GM21737 (cell line): ENCODE measurements around the gene CCDC9B.

Experiments used
- ATAC-seq: cut with Tn5 transposase; IDR thresholded peaks from one replicate; pipeline ENCODE4 v1.9.1; 2021; ENCODE audit warnings: mild to moderate bottlenecking, moderate library complexity; ENCODE audit not compliant: unreplicated experiment

The CCDC9B gene

GRCh38 chr15:40345867-40346578 lies 5.3 kb upstream of the CCDC9B start:
- no peak for ATAC-seq

DNA sequence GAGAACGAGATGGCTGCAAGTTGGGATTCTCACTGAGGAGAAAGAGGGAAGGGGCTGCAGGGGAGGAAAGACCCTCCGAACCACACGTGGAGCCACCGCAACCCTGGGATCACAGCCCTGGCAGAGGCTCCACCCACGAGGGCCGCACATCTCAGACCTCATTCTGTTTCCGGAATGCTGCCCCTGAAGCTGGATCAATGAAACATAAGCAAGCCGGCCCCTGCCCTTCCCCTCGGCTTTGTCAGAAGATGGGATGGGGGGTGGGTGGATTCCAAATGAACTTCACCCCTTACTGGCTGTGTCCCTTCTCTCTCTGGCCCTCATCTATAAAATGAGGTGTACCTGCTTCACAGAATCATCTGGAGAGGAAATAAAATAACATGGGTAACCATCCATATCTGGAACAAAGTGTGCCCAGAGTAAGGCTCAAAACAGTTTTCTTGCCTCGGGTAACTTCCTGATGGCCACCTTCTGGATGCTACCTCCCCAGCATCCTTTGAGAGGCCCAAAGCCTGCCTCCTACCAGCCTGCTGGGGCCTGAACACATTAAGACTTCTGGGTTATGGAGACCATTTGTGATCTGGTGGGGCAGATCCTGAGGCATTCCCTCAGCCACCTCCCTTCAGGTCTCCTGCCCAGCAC lies 4.6 kb upstream of the CCDC9B start:
- ATAC-seq, result no peak

- no peak for ATAC-seq
Measured at GRCh38 chr15:40344631-40345120, 3.9 kb upstream of the CCDC9B start.

- no peak for ATAC-seq
Measured at GRCh38 chr15:40344217-40344616, 3.5 kb upstream of the CCDC9B start.

- no peak for ATAC-seq
Measured at GRCh38 chr15:40343512-40343911, 2.8 kb upstream of the CCDC9B start.

DNA sequence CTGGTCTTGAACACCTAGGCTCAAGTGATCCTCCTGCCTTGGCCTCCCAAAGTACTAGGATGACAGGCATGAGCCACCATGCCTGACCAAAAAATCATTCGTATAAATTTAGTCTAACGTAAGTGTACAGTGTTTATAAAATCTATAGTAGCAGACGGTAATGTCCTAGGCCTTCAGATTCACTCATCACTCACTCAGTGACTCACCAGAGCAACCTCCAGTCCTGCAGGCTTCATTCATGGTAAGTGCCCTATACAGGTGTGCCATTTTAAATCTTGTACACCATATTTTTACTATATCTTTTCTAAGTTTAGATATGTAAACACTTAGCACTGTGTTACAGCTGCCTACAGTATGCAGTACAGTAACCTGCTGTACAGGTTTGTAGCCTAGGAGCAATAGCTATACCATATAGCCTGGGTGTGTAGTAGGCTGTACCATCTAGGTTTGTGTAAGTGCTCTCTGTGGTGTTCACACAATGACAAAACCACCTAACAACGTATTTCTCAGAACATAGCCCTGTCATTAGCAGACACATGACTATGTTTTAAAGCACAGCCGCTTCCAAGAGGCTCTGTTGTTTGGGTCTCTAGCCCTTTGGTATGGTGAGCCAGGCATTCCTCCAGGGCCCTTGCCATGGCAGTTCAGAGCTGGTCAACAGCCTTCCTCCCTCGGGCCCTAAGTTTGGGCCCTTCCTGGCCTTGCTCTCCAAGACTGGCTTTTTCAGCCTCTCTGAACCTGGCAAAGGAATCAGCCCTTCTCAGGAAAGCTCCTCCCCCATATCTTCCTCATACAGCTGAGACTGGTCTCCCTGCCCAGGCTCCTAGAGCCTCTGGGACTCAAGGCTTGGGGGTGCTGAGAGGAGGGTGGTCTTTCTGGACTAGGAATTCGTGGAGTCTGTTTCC lies 1.9 kb upstream of the CCDC9B start:
- ATAC-seq, result no peak

DNA sequence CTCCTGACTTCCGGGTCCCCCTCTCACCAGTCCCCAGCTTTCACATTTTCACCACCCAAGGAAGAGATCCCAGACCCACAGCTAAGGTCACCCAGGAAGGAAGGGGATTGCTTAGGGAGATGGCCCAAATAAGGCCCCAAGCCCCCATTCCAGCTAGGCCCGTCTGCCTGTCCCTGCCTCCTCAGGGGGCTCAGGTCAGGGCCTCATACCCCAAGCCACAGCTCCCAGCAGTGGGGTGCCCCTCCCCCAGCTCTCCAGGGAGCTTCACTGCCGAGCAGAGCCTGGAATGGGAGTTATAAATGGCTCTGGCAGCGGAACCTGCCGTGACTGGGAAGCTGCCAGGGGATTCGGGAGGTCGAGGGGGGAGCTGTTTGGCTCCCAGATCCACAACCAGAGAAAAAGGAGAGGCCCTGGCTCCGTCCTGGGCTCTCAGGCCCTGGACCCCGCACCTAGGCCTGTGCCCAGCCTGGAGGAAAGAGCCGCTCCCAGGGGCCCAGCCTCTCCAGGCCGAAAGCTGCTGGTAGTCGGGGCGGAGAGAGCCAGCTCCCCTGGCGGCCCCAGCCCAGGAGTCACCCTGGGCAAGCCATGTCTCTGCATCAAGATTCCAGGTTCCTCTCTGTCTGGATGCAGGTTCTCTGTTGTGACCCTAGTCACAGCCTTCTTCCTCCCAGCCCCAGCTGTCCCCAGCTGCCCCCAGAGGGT lies 550 bp downstream of the CCDC9B start:
- no peak for ATAC-seq

GRCh38 chr15:40339621-40339945 lies 1.2 kb downstream of the CCDC9B start:
- no peak for ATAC-seq

DNA sequence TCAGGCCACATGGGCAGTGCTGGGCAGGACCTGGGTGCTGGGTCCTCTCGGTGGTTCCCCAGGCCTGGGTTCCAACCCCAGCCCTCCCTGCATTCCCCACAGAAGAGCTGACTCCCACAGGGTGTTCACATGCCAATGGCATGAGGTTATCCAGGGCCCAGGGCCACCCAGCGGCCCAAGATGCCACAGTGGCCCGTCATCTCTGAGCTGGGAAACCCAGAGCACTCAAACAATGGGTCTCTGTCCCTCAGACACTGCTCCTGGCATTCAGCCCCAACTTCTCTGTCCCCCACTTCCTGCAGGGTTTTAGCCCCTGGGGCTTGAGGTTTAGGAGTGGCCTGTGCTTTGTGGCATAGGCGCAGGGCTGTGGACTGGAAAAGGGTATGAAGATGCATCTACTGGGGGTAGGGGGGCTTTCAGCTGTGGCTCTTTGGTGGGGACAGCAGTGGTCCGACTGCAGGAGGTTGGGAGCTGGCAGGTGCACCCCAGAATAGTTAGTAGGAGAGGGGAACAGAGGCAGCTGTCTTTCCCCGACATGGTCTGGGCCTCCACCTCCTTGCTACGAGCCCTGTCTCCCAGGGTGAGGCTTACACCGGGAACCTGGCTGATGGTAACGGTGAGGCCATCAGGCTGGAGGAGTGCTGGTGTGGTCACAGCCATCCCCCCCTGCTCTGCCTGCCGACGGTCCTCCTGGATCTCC lies 1.7 kb downstream of the CCDC9B start:
- no peak for ATAC-seq

- no peak for ATAC-seq
Measured at GRCh38 chr15:40338041-40338657, 2.6 kb downstream of the CCDC9B start.

- ATAC-seq, result no peak
Measured at GRCh38 chr15:40337597-40337996, 3.1 kb downstream of the CCDC9B start.

- ATAC-seq, result no peak
Measured at GRCh38 chr15:40336744-40337122, 4.0 kb downstream of the CCDC9B start.

- ATAC-seq, result no peak
Measured at GRCh38 chr15:40335938-40336743, 4.6 kb downstream of the CCDC9B start.

DNA sequence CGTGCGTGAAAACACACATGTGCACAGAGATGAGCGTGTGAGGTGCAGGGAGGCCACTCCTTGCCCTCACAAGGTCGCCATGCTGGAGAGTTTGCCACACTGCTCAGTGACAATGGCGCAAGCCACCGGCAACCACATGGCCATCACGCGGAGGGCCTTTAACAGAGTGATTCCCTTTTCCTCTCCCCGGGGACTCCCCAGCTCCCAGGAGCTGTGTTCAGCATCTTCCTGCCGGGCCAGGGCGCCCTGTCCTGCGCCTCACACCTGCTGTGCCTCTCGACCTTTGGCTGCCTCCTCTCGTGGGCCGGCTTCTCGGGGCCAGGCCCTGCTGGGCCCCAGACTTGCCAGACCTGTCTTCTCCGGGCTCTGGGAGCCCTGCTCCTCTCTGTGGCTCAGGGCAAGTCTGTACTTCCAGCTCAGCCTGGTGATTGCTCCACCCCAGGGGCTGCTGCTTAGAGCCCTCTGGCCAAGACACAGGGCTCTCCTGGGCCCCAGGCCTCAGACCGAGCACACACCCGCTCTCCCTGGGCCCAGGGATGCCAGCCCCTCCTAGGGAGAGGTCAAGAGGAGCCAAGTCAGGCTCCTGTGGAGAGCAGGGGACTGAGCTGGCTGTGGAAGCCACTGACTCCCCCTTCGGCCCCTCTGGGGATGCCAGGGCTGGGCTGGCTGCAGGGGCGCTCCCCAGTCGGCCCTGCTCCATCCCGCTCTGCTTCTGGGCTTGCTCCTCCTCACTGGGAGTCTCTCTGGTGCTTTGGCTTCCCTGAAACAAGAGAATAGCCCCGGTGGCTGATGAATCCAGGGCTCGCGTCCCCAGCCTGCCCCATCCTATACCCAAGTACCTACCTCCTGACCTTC lies 5.6 kb downstream of the CCDC9B start:
- ATAC-seq, result no peak

- no peak for ATAC-seq
Measured at GRCh38 chr15:40334541-40334940, 6.2 kb downstream of the CCDC9B start.

GRCh38 chr15:40333922-40334492 lies 6.7 kb downstream of the CCDC9B start:
- ATAC-seq, result no peak

DNA sequence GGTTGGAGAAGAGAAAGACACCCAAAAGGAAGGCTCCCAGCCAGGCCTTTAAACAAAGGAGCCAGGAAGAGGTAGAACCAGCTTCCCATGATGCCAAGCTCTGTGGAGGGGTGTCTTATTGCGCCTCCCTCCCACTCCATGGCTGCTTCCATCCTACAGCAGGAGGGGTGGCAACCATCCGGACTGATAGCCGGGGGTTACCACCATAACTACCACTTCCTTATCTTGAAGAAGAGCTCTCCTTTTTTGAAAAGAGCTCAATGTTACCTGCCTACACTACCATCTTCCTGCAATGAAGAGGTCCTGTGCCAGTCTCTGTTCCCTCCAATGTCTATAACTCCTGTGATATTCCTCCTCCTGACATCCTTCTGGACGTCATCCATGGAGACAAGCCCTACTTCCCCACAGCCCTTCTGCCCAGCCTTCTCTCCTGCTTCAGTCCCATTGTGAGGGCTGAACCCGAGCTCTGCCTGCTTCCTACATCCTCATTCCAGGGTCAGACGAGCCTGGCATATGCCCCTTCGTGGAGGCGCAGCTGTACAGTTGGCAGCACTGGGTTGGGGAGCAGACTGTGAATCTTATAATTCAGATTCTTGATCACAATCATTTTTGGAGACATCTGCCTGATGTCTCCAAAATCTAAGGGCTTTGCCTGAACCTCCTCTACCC lies 8.5 kb downstream of the CCDC9B start:
- ATAC-seq, result no peak
